ENCODE results near the gene EFEMP1.
"Not testable (repeated sequence)": the region's sequence is repeated elsewhere in the genome, so short reads cannot be mapped to it uniquely, and the experiment has no call there.

Gene EFEMP1

DNA sequence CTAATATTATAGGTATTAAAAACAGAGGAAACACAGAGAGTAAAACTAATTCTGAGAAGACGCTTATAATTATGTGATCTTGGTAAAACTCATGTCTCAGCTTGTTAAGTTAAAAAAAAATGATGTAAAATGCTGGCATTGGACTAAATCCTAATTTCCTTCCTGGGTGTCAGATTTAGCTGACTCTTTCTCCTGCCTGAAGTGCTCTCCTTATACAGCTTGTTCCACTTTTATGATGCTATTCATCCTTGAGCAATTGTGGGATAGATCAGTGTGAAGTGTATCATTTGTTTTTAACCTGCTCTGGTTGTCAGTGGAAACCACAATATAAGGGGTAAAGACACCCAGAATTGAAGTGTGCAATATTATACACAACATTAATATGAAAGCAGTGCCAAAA lies 84.9 kb downstream of the EFEMP1 start:
- H3K36me3 ChIP-seq (ENCODE audit: insufficient read depth, low read length): no peaks in the 10 kb centered on the region
- H3K4me3 ChIP-seq: no peak overlapping the region
- H3K27ac ChIP-seq: no peak overlapping the region
- H3K9me3 ChIP-seq (ENCODE audit: low read depth, low read length): no peaks in the 10 kb centered on the region
- DNase-seq (ENCODE audit: low read depth, low spot score): no peak
- no peak overlapping the region for H3K9ac ChIP-seq (ENCODE audit: insufficient read length)
- no peak for TF ChIP-seq POLR2AphosphoS5 (IDR thresholded peaks at IDR 0.05; ENCODE audit: borderline replicate concordance, low read depth, low read length)
- TF ChIP-seq FOXP2 (optimal IDR thresholded peaks at IDR 0.05; ENCODE audit: control extremely low read depth, extremely low read length, insufficient read depth): no peak
- TF ChIP-seq EZH2 (IDR thresholded peaks at IDR 0.05): no peak

DNA sequence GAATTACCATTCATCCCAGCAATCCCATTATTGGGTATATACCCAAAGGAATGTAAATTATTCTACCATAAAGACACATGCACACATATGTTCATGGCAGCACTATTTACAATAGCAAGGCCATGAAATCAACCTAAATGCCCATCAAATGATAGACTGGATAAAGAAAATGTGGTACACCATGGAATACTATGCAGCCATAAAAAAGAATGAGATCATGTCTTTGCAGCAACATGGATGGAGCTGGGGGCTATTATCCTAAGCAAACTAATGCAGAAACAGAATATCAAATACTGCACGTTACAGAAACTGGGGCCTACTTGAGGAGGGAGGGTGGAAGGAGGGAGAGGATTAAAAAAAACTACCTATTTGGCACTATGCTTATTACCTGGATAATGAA lies 85.5 kb downstream of the EFEMP1 start:
- H3K9ac ChIP-seq (ENCODE audit: insufficient read length): not testable (repeated sequence)

DNA sequence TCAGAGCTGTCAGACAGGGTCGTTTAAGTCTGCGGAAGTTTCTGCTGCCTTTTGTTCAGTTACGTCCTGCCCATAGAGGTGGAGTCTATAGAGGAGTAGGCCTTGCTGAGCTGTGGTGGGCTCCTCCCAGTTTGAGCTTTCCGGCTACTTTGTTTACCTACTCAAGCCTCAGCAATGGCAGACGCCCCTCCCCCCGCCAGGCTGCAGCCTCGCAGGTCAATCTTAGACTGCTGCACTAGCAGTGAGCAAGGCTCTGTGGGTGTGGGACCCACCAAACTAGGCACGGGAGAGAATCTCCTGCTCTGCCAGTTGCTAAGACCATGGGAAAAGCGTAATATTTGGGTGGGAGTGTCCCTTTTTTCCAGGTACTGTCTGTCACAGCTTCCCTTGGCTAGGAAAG lies 86.5 kb downstream of the EFEMP1 start:
- Histone ChIP-seq H3K9me3 (ENCODE audit: low read depth, low read length) (no peaks in the 10 kb centered on the region), H3K27ac (no peak overlapping the region), H3K4me3 (no peak overlapping the region), H3K9ac (ENCODE audit: insufficient read length) (no peak overlapping the region), H3K36me3 (ENCODE audit: insufficient read depth, low read length) (no peaks in the 10 kb centered on the region)
- TF ChIP-seq POLR2AphosphoS5 (IDR thresholded peaks at IDR 0.05; ENCODE audit: borderline replicate concordance, low read depth, low read length) (no peak), EZH2 (IDR thresholded peaks at IDR 0.05) (no peak), FOXP2 (optimal IDR thresholded peaks at IDR 0.05; ENCODE audit: control extremely low read depth, extremely low read length, insufficient read depth) (no peak)
- DNase-seq (ENCODE audit: low read depth, low spot score): no peak

More for the DNA sequence above, 85.5 kb downstream of the EFEMP1 start:
- not testable (repeated sequence) for H3K9me3 ChIP-seq (ENCODE audit: low read depth, low read length); H3K4me3 ChIP-seq; DNase-seq (ENCODE audit: low read depth, low spot score); H3K27ac ChIP-seq; H3K36me3 ChIP-seq (ENCODE audit: insufficient read depth, low read length)

DNA sequence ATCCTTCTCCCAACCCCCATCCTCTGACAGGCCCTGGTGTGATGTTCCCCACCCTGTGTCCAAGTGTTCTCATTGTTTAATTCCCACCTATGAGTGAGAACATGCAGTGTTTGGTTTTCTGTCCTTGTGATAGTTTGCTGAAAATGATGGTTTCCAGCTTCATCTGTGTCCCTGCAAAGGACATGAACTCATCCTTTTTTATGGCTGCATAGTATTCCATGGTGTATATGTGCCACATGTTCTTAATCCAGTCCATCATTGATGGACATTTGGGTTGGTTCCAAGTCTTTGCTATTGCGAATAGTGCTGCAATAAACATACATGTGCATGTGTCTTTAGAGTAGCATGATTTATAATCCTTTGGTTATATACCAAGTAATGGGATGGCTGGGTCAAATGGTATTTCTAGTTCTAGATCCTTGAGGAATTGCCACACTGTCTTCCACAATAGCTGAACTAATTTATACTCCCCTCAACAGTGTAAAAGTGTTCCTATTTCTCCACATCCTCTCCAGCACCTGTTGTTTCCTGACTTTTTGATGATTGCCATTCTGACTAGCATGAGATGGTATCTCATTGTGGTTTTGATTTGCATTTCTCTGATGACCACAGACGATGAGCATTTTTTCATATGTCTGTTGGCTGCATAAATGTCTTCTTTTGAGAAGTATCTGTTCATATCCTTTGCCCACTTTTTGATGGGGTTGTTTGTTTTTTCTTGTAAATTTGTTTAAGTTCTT lies 91.7 kb downstream of the EFEMP1 start:
- not testable (repeated sequence) for H3K9ac ChIP-seq (ENCODE audit: insufficient read length); DNase-seq (ENCODE audit: low read depth, low spot score); H3K9me3 ChIP-seq (ENCODE audit: low read depth, low read length); H3K4me3 ChIP-seq; H3K36me3 ChIP-seq (ENCODE audit: insufficient read depth, low read length); H3K27ac ChIP-seq

DNA sequence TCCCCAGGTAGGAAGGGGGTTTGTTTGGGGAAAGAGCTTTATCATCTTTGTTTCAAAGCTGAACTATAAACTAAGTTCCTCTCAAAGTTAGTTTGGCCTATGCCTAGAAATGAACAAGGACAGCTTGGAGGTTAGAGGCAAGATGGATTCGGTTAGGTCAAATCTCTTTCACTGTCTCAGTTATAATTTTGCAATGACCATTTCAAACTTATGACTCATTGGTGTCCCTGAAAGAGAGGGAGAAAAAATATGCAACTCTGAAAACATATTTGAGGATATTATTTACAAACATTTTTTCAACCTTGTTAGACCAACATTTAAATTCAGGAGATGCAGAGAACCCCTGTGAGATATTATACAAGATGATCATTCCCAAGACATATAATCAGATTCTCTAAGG lies 95.7 kb downstream of the EFEMP1 start:
- DNase-seq (ENCODE audit: low read depth, low spot score): no peak
- Histone ChIP-seq H3K36me3 (ENCODE audit: insufficient read depth, low read length) (no peaks in the 10 kb centered on the region), H3K9me3 (ENCODE audit: low read depth, low read length) (no peaks in the 10 kb centered on the region), H3K9ac (ENCODE audit: insufficient read length) (no peak overlapping the region), H3K4me3 (no peak overlapping the region), H3K27ac (no peak overlapping the region)
- no peak for TF ChIP-seq FOXP2 (optimal IDR thresholded peaks at IDR 0.05; ENCODE audit: control extremely low read depth, extremely low read length, insufficient read depth)
- TF ChIP-seq POLR2AphosphoS5 (IDR thresholded peaks at IDR 0.05; ENCODE audit: borderline replicate concordance, low read depth, low read length): no peak
- no peak for TF ChIP-seq EZH2 (IDR thresholded peaks at IDR 0.05)

DNA sequence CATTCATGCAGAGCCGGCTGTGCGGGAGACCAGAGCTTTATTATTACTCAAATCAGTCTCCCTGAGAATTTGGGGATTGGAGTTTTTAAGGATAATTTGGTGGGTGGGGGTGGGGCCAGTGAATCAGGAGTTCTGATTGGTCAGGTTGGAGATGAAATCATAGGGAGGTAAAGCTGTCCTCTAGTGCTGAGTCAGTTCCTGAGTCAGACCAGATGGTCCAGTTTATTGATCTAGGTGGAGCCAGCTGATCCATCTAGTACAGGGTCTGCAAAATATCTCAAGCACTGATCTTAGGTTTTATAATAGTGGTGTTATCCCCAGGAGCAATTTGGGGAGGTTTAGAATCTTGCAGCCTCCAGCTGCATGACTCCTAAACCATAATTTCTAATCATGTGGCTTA lies 96.2 kb downstream of the EFEMP1 start:
- not testable (repeated sequence) for H3K4me3 ChIP-seq; H3K9ac ChIP-seq (ENCODE audit: insufficient read length); H3K27ac ChIP-seq; DNase-seq (ENCODE audit: low read depth, low spot score); H3K9me3 ChIP-seq (ENCODE audit: low read depth, low read length); H3K36me3 ChIP-seq (ENCODE audit: insufficient read depth, low read length)

DNA sequence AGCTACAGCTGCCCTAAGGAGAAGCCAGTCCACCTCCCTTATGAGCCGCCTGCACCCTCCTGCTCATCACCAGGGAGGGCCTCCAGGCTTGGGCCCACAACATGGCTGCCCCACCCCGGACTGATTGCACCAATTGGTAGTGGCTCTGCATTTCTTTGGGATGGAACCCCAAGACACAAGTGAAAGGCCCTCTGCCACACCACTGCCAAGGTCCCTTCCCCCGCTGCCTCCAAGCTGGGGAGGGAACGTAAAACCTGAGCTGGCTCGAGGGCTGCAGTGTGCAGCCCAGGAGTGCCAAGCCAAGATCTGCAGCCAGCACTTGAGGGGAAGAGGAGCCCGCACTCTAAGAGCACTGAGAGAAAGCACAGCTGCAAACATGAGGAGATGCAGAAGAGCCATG lies 97.3 kb downstream of the EFEMP1 start:
- Histone ChIP-seq H3K27ac (no peak overlapping the region), H3K9me3 (ENCODE audit: low read depth, low read length) (no peaks in the 10 kb centered on the region), H3K9ac (ENCODE audit: insufficient read length) (no peak overlapping the region), H3K4me3 (no peak overlapping the region), H3K36me3 (ENCODE audit: insufficient read depth, low read length) (no peaks in the 10 kb centered on the region)
- no peak for DNase-seq (ENCODE audit: low read depth, low spot score)
- TF ChIP-seq FOXP2 (optimal IDR thresholded peaks at IDR 0.05; ENCODE audit: control extremely low read depth, extremely low read length, insufficient read depth) (no peak), POLR2AphosphoS5 (IDR thresholded peaks at IDR 0.05; ENCODE audit: borderline replicate concordance, low read depth, low read length) (no peak)

DNA sequence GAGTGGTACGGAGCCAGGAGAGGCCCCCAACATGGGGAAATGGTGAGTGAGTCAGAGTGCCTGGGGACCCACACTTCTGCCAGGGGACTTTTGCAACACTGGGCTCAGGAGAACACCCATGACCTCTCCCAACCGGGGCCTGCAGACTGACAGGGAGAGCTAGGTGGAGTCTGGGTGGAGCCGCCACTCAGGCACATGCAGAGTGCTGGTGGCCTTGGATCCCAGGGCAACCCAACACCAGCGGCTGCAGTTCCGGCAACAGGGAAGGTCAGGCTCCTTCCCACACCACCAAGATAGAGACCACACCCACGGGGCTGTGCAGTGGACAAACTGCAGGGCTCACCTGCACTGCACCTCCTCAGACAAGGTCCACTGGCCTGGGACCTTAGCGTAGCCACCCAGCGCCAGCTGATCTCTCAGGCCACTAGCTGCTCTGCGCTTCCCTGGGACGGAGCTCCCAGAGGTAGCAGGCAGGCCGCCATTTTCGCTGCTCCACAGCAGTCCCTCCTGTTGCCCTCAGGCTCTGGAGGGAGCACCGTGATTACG lies 99.0 kb downstream of the EFEMP1 start:
- no peak for TF ChIP-seq POLR2AphosphoS5 (IDR thresholded peaks at IDR 0.05; ENCODE audit: borderline replicate concordance, low read depth, low read length)
- no peak for TF ChIP-seq FOXP2 (optimal IDR thresholded peaks at IDR 0.05; ENCODE audit: control extremely low read depth, extremely low read length, insufficient read depth)
- TF ChIP-seq EZH2 (IDR thresholded peaks at IDR 0.05): no peak
- H3K4me3 ChIP-seq: no peak overlapping the region
- no peak for DNase-seq (ENCODE audit: low read depth, low spot score)
- H3K27ac ChIP-seq: no peak overlapping the region
- no peaks in the 10 kb centered on the region for H3K9me3 ChIP-seq (ENCODE audit: low read depth, low read length)
- no peak overlapping the region for H3K9ac ChIP-seq (ENCODE audit: insufficient read length)
- H3K36me3 ChIP-seq (ENCODE audit: insufficient read depth, low read length): no peaks in the 10 kb centered on the region
